Measurements from ENCODE around the gene PPP2R2C.

The PPP2R2C gene

DNA sequence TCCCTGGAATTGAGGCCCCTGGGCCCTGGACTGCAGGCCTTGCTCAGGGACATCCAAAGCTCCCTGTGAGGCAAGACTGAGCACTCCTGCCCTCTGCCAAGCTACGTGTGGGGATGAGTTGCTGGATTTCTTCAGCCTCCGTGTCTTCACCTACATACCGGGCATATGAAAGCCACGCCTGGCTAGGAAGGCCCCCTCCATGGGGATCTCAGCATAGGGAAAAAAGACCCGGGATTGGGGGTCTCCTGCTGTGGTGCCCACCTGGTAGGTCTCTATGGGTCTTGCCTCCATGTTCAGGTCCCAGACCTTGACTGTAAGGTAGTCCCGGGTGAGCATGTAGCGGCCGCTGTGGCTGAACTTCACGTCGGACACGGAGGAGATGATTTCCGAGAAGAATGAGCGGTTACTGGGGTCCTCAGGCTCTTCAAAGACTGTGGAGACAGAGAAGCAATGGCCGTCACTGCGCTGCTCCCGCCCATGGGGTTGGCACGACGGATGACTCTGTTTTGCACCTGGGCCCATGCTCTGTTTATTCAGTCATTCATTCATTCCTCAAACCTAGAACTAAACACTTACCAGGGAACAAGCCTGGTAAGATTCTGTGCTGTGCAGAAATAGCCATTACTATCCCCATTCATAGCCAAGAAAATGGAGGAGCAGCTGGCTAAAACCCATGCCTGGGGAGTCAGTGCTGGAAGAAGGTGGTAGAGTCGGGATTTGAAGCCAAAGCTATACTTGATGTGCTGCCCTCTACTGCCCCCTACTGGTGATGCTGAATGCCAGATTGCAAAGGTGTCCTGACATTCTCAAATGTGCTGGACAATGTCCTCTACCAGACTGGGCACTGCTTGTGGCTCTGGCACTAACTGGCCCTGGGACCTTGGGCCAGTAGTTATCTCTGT, 138.9 kb downstream of the PPP2R2C start:
- H3K4me3 ChIP-seq (ENCODE audit: low read depth, low read length), result no peak overlapping the region
- in situ Hi-C loops (cut with HindIII; ENCODE audit: low sequenced_read_pairs), result no loop called here
- TF ChIP-seq, protein P1, sequence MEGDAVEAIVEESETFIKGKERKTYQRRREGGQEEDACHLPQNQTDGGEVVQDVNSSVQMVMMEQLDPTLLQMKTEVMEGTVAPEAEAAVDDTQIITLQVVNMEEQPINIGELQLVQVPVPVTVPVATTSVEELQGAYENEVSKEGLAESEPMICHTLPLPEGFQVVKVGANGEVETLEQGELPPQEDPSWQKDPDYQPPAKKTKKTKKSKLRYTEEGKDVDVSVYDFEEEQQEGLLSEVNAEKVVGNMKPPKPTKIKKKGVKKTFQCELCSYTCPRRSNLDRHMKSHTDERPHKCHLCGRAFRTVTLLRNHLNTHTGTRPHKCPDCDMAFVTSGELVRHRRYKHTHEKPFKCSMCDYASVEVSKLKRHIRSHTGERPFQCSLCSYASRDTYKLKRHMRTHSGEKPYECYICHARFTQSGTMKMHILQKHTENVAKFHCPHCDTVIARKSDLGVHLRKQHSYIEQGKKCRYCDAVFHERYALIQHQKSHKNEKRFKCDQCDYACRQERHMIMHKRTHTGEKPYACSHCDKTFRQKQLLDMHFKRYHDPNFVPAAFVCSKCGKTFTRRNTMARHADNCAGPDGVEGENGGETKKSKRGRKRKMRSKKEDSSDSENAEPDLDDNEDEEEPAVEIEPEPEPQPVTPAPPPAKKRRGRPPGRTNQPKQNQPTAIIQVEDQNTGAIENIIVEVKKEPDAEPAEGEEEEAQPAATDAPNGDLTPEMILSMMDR (IDR thresholded peaks at IDR 0.05; ENCODE audit: low read depth, low read length, missing control alignments), result peak; percentile 51
- DNase-seq (ENCODE audit: low read depth), result no peak

DNA sequence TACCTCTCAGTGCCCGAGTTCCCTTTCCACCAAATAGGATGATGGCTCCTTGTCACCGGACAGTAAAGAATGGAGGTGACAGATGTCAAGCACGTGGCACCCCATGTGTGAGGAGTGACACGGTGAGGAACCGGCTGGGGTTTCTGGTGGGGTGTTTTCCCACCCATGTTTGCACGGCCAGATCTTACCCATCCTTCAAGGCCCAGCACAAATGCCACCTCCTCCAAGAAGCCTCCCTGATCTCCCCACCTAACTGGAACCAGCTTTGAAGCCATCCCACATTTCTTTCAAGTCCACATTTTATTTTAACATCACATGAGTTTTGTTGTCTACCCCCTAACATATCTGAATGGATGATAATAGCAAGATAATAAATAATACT, 139.8 kb downstream of the PPP2R2C start:
- H3K4me3 ChIP-seq (ENCODE audit: low read depth, low read length), result no peak overlapping the region
- TF ChIP-seq, protein P1 (IDR thresholded peaks at IDR 0.05; ENCODE audit: low read depth, low read length, missing control alignments), result no peak
- no peak for DNase-seq (ENCODE audit: low read depth)
- in situ Hi-C loops (cut with HindIII; ENCODE audit: low sequenced_read_pairs), result no loop called here

DNA sequence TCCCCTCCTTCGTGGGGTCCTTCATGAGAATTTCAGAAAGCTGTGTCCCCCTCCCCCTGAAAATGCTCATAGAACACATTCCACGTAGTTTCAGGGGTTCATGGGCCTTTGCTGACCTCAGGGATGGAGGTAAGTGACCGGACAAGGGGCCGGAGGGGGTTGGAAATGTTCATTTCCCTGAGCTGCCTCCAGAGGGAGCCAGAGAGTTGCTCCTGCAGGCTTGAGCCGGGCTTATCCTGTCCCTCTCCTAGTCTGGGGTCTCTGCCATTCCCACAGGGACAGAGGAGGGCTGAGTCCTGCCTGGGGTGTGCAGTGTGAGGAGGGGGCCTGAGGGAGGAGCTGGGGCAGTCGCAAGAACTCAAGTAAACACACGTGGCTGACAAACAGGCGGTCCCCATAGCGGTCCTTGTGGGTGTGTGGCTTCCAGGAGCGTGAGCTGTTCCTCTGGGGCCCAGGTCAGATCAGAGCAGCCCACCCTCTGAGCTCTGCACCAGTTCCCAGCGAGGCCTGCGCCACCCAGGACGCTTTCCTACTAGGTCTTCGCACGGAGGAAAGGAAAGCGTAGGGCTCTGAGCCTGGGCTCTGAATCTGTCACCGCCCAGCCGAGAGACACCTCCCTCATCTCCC, 140.3 kb downstream of the PPP2R2C start:
- TF ChIP-seq, protein P1 (IDR thresholded peaks at IDR 0.05; ENCODE audit: low read depth, low read length, missing control alignments), result peak; percentile 81
- no peak for DNase-seq (ENCODE audit: low read depth)
- in situ Hi-C loops (cut with HindIII; ENCODE audit: low sequenced_read_pairs), result no loop called here
- H3K4me3 ChIP-seq (ENCODE audit: low read depth, low read length), result no peak overlapping the region

DNA sequence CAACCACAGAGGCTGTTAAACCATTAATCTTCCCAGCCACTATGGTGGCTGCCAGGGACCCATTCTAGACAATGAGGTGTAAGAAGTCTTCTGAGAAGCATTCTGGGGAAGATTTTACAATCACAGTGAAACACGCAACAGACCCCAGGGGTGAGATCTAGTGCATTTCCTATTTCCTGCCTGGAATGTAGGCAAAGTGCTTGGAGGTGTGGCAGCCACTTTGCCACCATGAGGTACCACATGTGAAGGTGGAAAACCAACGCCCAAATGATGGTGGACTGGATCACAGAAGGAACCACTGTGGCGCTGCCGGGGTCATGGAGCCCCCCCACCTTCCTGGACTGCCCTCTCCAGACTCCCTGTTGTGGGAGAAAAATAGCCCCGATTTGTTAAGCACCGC, 140.9 kb downstream of the PPP2R2C start:
- TF ChIP-seq, protein P1 (IDR thresholded peaks at IDR 0.05; ENCODE audit: low read depth, low read length, missing control alignments), result no peak
- DNase-seq (ENCODE audit: low read depth), result no peak
- H3K4me3 ChIP-seq (ENCODE audit: low read depth, low read length), result no peak overlapping the region
- in situ Hi-C loops (cut with HindIII; ENCODE audit: low sequenced_read_pairs), result no loop called here

DNA sequence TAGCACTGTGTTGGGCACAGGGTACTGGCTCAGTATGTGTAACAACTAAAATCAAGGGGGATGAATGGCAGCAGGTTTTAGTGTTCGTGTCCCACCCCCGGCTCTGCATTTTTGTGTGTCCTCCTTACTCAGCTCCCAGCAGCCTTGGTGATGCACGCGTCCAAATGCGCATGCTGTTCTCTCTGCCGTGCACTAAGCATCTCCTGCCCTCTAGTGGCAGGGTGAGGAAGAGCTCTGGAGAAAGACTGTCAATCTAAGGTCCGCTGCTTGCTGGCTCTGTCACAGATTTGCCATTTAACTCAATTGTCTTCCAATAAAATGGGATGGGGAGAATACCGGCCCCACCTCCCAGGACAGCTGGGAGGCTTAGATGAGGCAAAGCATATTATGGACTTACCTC, 141.4 kb downstream of the PPP2R2C start:
- TF ChIP-seq, protein P1 (IDR thresholded peaks at IDR 0.05; ENCODE audit: low read depth, low read length, missing control alignments), result peak; percentile 63
- no peak overlapping the region for H3K4me3 ChIP-seq (ENCODE audit: low read depth, low read length)
- in situ Hi-C loops (cut with HindIII; ENCODE audit: low sequenced_read_pairs), result no loop called here
- no peak for DNase-seq (ENCODE audit: low read depth)

DNA sequence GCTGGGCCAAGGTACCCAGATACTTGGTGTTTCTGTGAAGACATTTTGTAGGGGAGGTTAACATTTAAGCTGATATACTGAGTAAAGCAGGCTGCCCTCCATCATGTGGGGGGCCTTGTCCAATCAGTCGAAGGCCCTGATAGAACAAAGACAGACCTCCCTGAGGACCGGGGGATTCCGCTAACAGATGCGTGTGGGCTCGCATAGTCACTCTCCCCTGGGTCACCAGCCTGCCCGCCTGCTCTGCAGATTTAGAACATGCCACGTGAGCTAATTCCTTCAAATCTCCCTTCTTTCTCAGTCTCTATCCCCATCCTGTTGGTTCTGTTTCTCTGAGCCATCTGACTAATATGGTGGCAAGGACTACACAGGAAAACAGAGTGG, 142.0 kb downstream of the PPP2R2C start:
- TF ChIP-seq, protein P1 (IDR thresholded peaks at IDR 0.05; ENCODE audit: low read depth, low read length, missing control alignments), result no peak
- H3K4me3 ChIP-seq (ENCODE audit: low read depth, low read length), result no peak overlapping the region
- DNase-seq (ENCODE audit: low read depth), result no peak
- in situ Hi-C loops (cut with HindIII; ENCODE audit: low sequenced_read_pairs), result no loop called here
